Motor neuron (in vitro differentiated cells): ENCODE data around the gene MRPS26. TPM values are rescaled to one million over a fixed set of nuclear protein-coding genes. Genes with fewer than 3 reads are reported as not detected.
"Not testable (repeated sequence)": the region's sequence is repeated elsewhere in the genome, so short reads cannot be mapped to it uniquely, and the experiment has no call there.

Experiments used
- ATAC-seq, 8 experiments: fragments of 200-7000 bp; cut with Tn5 transposase; replicated peaks in 6 of 8; 2 replicates each; pipeline ENCODE4 v1.8.0; 2021; ENCODE audit warnings: mild to moderate bottlenecking in 8 of 8, moderate library complexity in 8 of 8
- H3K27ac ChIP-seq, 2 donors: fragments of 250-450 bp; sonication (Bioruptor Pico); 2 replicates each; pipeline ENCODE4 v1.9.0; 2021; ENCODE audit warnings: antibody characterized with exemption in 2 of 2, mild to moderate bottlenecking in 2 of 2, moderate library complexity in 1 of 2
- H3K4me1 ChIP-seq, 2 donors: fragments of 250-450 bp; sonication (Bioruptor Pico); replicated peaks in 1 of 2; 2 replicates each; pipeline ENCODE4 v1.6.1; 2021; ENCODE audit warnings: antibody characterized with exemption in 2 of 2, mild to moderate bottlenecking in 2 of 2, moderate library complexity in 1 of 2
- H3K4me3 ChIP-seq, 5 donors: fragments of 250-450 bp; sonication (Bioruptor Pico); 2 replicates each; pipeline ENCODE4 v1.9.0; 2021; ENCODE audit warnings: antibody characterized with exemption in 5 of 5, mild to moderate bottlenecking in 5 of 5, moderate library complexity in 4 of 5
- WGBS, 10 experiments: fragments of 450-650 bp; shearing (Covaris generic); methylation state at CpG; one replicate each; pipeline ENCODE4 v1.0.0; 2022; 5-methylcytosine and 5-hydroxymethylcytosine counted together
- in situ Hi-C, 9 experiments: fragments of 400-800 bp; cut with MboI; loops; one replicate each; pipeline ENCODE4 v1.15.0; 2021; ENCODE audit warnings: low sequenced_read_pairs in 9 of 9, low pct_unique_long_range_greater_than_20kb in 2 of 9; ENCODE audit not compliant: unreplicated experiment in 9 of 9
- total RNA-seq, 8 experiments: library from RNA; unstranded; fragments of 300-600 nt; gene quantifications; 2 replicates each; pipeline versions ENCODE4 v1.2.3 to v1.2.4, GENCODE V29; 2022

MRPS26 gene
- total RNA-seq, 8 experiments from 2014 or later = 33.9 to 68.1 (median 54.1) TPM

DNA sequence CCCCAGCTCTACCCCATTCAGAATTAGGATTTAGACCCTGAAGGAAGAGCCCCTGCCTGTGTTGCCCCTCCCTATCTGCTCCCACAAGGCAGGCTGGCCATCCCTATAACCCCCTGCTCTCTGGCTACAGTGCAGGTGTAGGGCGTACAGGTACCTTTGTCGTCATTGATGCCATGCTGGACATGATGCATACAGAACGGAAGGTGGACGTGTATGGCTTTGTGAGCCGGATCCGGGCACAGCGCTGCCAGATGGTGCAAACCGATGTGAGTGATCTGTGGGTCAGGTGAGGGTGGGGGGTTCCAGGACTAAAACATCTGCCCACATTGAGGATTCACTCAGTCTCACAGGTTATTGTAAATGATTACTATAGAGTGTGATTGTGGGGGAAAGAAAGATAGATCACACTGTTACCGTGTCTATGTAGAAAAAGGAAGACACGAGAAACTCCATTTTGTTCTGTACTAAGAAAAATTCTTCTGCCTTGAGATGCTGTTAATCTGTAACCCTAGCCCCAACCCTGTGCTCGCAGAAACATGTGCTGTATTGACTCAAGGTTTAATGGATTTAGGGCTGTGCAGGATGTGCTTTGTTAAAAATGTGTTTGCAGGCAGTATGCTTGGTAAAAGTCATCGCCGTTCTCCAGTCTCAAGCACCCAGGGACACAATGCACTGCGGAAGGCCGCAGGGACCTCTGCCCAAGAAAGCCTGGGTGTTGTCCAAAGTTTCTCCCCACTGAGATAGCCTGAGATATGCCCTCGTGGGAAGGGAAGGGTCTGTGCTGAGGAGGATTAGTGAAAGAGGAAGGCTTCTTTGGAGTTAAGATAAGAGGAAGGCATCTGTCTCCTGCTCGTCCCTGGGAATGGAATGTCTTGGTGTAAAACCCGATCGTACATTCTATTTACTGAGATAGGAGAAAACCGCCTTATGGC is 23.0 kb upstream of the MRPS26 start:
- H3K27ac ChIP-seq, in situ Hi-C loops, ATAC-seq, H3K4me3 ChIP-seq, H3K4me1 ChIP-seq: not testable (repeated sequence)
- WGBS, 10 experiments = 60 to 100% (median 96%) methylated on average over 2 to 10 of the region's 20 CpGs; no CpG with 5 or more reads in 5 of the 10 experiments

DNA sequence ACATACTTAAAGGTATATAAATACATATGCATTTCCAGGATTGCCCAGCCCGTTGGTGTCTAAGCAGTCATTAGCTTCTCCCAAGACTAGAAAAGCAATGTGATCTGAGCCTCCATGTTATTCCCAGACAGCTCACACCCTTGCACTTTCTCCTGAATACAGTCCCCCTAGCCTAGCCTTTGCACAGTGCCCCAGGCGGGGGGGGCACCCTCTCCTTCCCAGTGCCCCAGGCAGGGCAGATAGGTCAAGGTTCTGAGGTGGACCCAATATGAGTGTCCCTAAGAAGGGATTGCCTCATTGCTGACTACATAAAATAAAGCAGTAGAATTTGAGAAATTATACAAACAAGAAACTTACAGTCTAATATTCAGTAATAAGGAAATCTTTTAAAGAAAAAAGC is 17.9 kb upstream of the MRPS26 start:
- 60 to 100% (median 100%) methylated on average over 1 to 2 of the region's 2 CpGs; no CpG with 5 or more reads in 3 of the 10 experiments for WGBS, 10 experiments
- Histone ChIP-seq H3K27ac (no peak overlapping the region), H3K4me1 (no peaks in the 10 kb centered on the region), H3K4me3 (no peak overlapping the region)
- in situ Hi-C loops = no loop called here
- no peak for ATAC-seq

DNA sequence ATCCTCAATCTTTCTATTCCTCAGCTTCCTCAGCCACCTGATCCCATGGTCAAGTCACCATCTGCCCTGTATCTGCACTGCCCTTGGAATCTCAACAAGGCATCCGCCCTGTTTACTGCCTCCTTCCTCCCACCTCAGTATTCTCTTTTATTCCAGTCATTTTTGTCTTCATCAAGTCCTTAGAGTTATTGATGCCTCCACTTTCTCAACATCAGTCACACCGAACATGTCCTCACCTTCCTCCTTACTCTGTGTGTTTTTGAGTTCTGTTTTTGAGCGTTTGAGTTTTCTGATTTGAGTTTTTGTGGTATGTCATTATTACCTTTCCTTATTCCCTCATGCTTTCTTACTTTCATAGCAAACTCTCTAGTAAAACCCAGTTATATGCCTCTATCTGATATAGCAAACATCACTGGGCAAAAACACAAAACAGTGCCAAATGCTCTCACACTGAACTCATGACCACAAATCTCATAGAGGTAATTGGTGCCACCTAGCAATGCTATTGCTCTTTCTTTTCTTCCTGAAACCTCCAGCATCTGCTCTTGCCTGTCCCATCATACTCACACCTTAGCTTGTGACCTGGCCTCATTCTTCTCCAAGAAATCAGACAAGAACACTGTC is 14.2 kb upstream of the MRPS26 start:
- in situ Hi-C loops = no loop called here
- H3K27ac ChIP-seq = no peak overlapping the region
- no peak for ATAC-seq
- WGBS, 10 experiments = 90 to 100% (median 96%) methylated on average over 1 to 3 of the region's 3 CpGs; no CpG with 5 or more reads in 1 of the 10 experiments
- H3K4me3 ChIP-seq = no peak overlapping the region
- no peaks in the 10 kb centered on the region for H3K4me1 ChIP-seq

DNA sequence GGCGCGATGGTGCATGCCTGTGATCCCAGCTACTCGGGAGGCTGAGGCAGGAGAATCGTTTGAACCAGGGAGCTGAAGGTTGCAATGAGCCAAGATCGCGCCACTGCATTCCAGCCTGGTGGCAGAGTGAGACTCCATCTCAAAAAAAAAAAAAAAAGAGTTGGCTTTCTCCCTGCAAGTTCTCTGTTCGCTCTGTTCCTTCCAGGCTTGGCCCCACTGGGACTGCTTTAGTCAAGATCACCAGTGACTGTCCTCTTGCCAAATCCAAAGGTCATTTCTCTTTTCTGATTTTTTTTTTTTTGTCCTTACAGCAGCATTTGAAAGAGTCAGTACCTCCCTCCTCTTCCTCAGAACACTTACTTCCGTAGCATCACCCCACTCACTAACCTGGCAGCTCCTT is 13.2 kb upstream of the MRPS26 start:
- ATAC-seq = no peak
- in situ Hi-C loops = no loop called here
- Histone ChIP-seq H3K27ac (no peak overlapping the region), H3K4me1 (no peaks in the 10 kb centered on the region), H3K4me3 (no peak overlapping the region)
- 85 to 100% (median 99%) methylated on average over 1 to 6 of the region's 8 CpGs for WGBS, 10 experiments

DNA sequence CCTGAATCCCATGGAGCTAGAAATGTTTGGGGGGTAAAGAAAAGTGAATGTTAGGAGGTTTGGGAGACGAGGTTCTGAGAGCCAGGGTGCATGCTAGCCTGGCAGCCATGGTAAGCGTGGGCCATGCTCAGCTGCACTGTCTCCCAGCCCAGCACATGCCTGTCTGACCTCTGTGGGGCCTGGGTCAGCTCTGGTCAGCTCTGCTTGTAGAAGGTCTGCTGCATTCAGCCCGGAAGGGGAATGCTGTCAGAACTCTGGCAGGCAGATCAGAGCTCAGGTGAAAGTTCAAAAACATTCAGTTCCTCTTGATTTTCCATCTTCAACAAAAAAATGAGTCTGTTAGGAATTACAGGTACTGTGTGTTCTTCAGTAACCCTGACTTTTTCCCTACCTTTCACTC is 8.2 kb upstream of the MRPS26 start:
- Histone ChIP-seq H3K4me3 (no peak overlapping the region), H3K4me1 (no peaks in the 10 kb centered on the region), H3K27ac (no peak overlapping the region)
- 20 to 89% (median 82%) methylated on average over 1 to 2 of the region's 3 CpGs; no CpG with 5 or more reads in 7 of the 10 experiments for WGBS, 10 experiments
- no peak for ATAC-seq
- in situ Hi-C loops = no loop called here

DNA sequence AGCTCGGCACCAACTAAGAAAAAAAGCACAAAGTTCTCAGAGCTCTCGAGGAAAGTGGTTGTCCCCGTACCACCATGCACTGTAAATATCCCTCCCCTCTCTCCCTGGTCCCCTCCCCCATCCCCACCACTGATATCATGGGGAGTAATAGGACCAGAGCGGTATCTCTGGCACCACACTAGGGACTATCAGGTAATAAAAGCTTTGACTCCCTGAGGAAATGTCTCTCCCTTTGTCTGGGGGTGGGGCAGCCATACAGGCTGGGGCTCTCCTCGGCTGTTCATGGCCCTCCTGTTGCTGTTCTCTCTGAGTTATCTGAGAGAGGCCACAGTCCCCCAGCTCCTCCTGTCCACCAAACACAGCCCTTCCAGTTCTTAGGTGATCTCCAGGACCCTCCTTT is 7.4 kb upstream of the MRPS26 start:
- in situ Hi-C loops = no loop called here
- WGBS, 10 experiments = 81 to 100% (median 95%) methylated on average over 1 to 4 of the region's 5 CpGs; no CpG with 5 or more reads in 5 of the 10 experiments
- no peak for ATAC-seq

DNA sequence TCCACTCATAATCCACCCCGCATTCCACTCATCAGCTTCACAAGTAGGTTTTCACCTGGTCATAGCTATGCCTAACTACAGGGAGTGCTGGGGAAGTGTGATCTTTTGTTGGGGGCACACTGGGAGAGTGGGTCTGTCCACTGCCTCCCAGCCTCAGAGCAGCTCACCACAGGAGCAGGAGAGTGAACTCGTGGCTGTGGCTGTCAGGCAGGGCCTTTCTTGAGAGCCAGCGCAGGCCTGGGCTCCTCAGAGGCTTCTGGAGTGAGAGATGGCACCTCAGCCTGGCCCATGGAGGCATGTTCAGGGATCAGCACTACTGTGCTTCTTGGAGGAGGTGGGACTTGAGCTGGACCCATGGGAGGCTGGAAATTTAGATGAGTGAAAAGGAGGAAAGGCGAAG is 6.4 kb upstream of the MRPS26 start:
- 100% methylated on average over 1 to 3 of the region's 4 CpGs; no CpG with 5 or more reads in 5 of the 10 experiments for WGBS, 10 experiments
- in situ Hi-C loops = no loop called here
- Histone ChIP-seq H3K4me3 (no peak overlapping the region), H3K4me1 (no peaks in the 10 kb centered on the region), H3K27ac (no peak overlapping the region)
- no peak for ATAC-seq

More for the DNA sequence above, 7.4 kb upstream of the MRPS26 start:
- no peak overlapping the region for H3K4me3 ChIP-seq
- no peak overlapping the region for H3K27ac ChIP-seq
- no peaks in the 10 kb centered on the region for H3K4me1 ChIP-seq

DNA sequence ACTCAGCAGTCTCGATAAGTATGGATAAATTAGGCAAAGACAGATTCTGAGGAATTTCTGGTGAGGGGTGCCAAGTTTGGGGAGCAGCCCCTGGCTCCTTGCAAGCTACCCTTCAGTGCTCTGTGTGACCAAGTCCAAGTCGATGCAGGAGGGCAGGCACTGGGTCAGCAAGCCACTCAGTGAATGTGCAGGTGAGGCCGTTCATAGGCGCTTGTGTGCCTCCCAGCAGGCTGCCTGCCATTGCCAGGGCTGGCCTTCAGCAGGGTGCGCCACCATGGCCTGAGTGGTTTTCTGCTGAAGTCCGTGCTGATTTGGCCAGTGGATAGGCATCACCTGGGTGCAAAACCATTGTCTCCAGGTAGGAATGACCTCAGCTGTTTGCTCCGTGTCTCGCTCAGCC is 5.8 kb upstream of the MRPS26 start:
- in situ Hi-C loops = no loop called here
- Histone ChIP-seq H3K4me3 (no peak overlapping the region), H3K4me1 (peaks cover 2 to 4% of the 10 kb centered on the region in 2 donors), H3K27ac (no peak overlapping the region)
- WGBS, 10 experiments = 71 to 100% (median 90%) methylated on average over 1 to 5 of the region's 8 CpGs; no CpG with 5 or more reads in 2 of the 10 experiments
- ATAC-seq = no peak

DNA sequence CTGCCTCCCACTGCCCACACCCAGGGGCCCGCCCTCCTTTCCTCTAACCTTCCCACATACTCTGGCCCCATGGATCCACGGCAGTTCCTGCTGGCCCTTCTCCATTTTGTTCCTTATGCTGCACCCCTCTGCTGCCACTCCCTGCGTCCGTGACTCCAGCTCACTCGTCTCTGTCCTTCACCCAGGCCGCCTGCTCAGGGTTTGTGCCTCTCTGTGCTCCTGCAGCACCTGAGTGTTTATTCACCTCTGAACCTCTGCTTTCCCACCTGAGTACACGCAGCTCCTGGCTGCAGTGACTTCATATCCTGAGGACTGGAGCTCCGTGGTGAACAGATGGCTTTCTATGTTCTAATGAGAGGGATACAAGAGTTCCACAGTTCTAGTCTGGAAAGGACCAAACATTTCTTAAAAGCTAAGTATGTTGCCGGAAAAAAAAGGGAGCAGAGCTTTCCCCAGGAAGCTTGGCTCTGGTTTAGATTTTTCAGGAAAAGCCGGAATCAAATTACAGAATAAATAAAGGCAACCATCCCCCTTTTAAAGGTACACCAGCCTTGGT is 3.9 kb upstream of the MRPS26 start:
- in situ Hi-C loops = no loop called here
- WGBS, 10 experiments = 20 to 86% (median 36%) methylated on average over 1 to 5 of the region's 10 CpGs; no CpG with 5 or more reads in 2 of the 10 experiments
- no peak overlapping the region for H3K27ac ChIP-seq
- ATAC-seq = no peak
- H3K4me1 ChIP-seq = peaks cover 4 to 7% of the 10 kb centered on the region in 2 donors
- no peak overlapping the region for H3K4me3 ChIP-seq

DNA sequence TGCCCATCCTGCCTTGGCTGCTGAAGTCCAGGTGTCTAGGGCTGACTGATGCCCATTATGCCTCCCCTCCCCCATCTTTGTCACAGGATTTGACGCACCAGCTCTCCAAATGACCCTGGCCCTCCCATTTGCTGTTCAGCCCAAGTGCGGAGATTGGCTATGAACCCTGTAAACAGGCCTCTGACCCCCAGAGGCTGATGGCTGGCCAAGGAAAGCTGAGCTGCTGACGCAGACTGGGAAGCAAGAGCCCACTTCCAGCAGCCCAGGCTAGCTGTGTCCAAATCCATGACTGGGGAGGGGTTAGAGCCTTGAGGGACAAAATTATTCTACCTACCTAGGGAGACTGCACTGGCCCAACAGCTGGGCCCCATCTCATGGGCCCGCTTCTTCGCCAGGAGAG is 3.2 kb upstream of the MRPS26 start:
- H3K4me3 ChIP-seq = no peak overlapping the region
- WGBS, 10 experiments = 70 to 100% (median 100%) methylated on average over 1 to 2 of the region's 5 CpGs; no CpG with 5 or more reads in 5 of the 10 experiments
- ATAC-seq = no peak
- H3K27ac ChIP-seq = no peak overlapping the region
- in situ Hi-C loops = no loop called here
- peaks cover 10 to 12% of the 10 kb centered on the region in 2 donors for H3K4me1 ChIP-seq

DNA sequence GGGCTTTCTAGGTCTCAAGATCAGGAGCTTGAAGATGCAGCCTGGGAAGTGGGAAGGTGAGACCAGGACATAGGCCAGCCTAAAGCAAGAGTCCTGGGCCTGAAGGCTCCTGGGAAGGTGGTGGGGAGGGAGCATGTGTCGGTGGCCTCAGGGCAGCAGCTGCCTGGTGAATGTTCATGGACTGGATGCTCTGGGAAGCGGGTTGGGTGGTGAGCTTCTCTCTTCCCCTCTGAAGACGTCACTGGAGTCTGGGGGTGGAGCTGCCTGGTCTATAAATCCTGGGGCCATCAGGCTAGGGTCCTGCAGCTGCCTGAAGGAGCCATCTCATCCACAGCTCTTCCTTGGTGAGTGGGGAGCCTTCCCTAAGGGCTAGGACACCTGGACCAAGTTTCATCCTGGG is 2.5 kb upstream of the MRPS26 start, which contains the start of gene GNRH2:
Gene GNRH2 (plus strand): TSS at position 301 of the 400 bp plus-strand sequence. CDS start 793 bp downstream, outside the sequence.
- 20 to 88% (median 67%) methylated on average over 1 of the region's 3 CpGs; no CpG with 5 or more reads in 5 of the 10 experiments for WGBS, 10 experiments
- ATAC-seq = no peak
- H3K4me1 ChIP-seq = peaks cover 10 to 12% of the 10 kb centered on the region in 2 donors
- H3K4me3 ChIP-seq = no peak within 1 kb of the TSS
- H3K27ac ChIP-seq = no peak within 1 kb of the TSS
- in situ Hi-C loops = no loop called here

DNA sequence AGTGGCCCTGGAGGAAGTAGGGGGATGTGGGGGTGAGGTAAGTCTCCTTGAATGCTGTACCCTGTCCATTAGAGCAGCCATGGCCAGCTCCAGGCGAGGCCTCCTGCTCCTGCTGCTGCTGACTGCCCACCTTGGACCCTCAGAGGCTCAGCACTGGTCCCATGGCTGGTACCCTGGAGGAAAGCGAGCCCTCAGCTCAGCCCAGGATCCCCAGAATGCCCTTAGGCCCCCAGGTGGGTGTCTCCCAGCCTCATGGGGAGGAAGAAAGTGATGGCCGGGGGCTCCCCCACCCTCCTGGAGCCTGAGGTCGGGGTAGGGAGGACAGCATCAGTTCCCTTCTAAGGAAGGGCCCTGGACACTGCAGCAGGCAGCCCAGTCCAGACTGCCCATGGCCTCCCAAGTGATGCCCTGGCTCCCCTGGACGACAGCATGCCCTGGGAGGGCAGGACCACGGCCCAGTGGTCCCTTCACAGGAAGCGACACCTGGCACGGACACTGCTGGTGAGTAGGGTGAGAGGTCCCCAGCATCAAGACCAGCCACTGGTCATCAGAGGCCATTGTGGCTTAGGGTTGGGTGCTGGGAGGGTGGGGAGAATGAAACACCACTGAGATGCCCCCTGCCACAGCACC is 1.4 kb upstream of the MRPS26 start:
- 84 to 100% (median 100%) methylated on average over 1 to 4 of the region's 8 CpGs; no CpG with 5 or more reads in 7 of the 10 experiments for WGBS, 10 experiments
- in situ Hi-C loops = no loop called here
- no peak for ATAC-seq
- Histone ChIP-seq H3K4me1 (peaks cover 10 to 12% of the 10 kb centered on the region in 2 donors), H3K4me3 (no peak overlapping the region), H3K27ac (no peak overlapping the region)
